K562 (cell line): Measurements from ENCODE around the gene CNKSR3. TPM values are rescaled to one million over a fixed set of nuclear protein-coding genes. Genes with fewer than 3 reads are reported as not detected.

Source experiments
- CREB3 ChIP-seq: fragments of 450-650 bp; conservative IDR thresholded peaks from 2 replicates; pipeline ENCODE4 v1.6.1; 2016; ENCODE audit warnings: missing genetic modification characterization, low read depth, mild to moderate bottlenecking, missing compliant biosample characterization, moderate library complexity
- HOMEZ ChIP-seq: fragments of 250-450 bp; sonication (Bioruptor Pico); IDR thresholded peaks from 2 replicates; pipeline ENCODE4 v1.4.0; 2020; ENCODE audit warnings: mild to moderate bottlenecking, moderate library complexity
- L3MBTL2 ChIP-seq: fragments of 450-650 bp; IDR thresholded peaks from 2 replicates; pipeline ENCODE4 v1.6.1; 2016; ENCODE audit warnings: mild to moderate bottlenecking, moderate library complexity
- XRCC5 ChIP-seq: fragments of 200-400 bp; formaldehyde crosslinking; IDR thresholded peaks from 2 replicates; pipeline ENCODE4 v1.6.1; 2017; ENCODE audit warnings: low read depth, mild to moderate bottlenecking, low read length
- YBX1 ChIP-seq: fragments of 450-650 bp; IDR thresholded peaks from 2 replicates; pipeline ENCODE4 v1.7.1; 2016; ENCODE audit warnings: mild to moderate bottlenecking
- ZNF780A ChIP-seq: fragments of 250-450 bp; sonication (Bioruptor Pico); IDR thresholded peaks from 2 replicates; pipeline ENCODE4 v1.5.0; 2021; ENCODE audit warnings: mild to moderate bottlenecking
- polyA plus RNA-seq, 8 experiments: library from polyadenylated mRNA; depleted of rRNA in 4 of 8; stranded (reverse) in 5 of 8; unstranded in 3 of 8; fragments of >200 nt; fragmentation: Nextera tagmentation in 2 of 8; fragmentation: Illumina TruSeq in 1 of 8; extraction: Ambion mirVana in 2 of 8; extraction: Trizol in 1 of 8; gene quantifications; 2 replicates each; pipeline versions ENCODE4 v1.2.1 to v1.2.3, GENCODE V29; 2011 to 2014; ENCODE audit warnings: inconsistent platforms in 1 of 8, missing spikeins in 1 of 8
- total RNA-seq, 7 experiments: library from RNA; depleted of rRNA in 6 of 7; stranded (reverse); fragments of >200 nt in 6 of 7; fragmentation: Illumina TruSeq in 2 of 7; extraction: Trizol in 2 of 7; gene quantifications; 2 replicates each; pipeline versions ENCODE4 v1.2.1 to v1.2.3, GENCODE V29; 2011 to 2021; ENCODE audit warnings: low replicate concordance in 1 of 7
- TF ChIP-seq, protein P1 (sequence below): fragments of 450-650 bp; formaldehyde crosslinking; IDR thresholded peaks from 2 replicates; pipeline ENCODE4 v1.4.0; 2020; ENCODE audit warnings: mild to moderate bottlenecking, moderate library complexity

CNKSR3 gene
- total and polyA plus RNA-seq, 9 of the 15 experiments (the other 6 are each of a cell fraction or from before 2014, with no cell fraction given), result 4.5 to 29.6 (median 9.5) TPM

- TF ChIP-seq HOMEZ (CRISPR knock-in tag) (no peak), L3MBTL2 (no peak), ZNF780A (no peak), YBX1 (no peak), XRCC5 (no peak), CREB3 (tag) (no peak)
- TF ChIP-seq, protein P1, sequence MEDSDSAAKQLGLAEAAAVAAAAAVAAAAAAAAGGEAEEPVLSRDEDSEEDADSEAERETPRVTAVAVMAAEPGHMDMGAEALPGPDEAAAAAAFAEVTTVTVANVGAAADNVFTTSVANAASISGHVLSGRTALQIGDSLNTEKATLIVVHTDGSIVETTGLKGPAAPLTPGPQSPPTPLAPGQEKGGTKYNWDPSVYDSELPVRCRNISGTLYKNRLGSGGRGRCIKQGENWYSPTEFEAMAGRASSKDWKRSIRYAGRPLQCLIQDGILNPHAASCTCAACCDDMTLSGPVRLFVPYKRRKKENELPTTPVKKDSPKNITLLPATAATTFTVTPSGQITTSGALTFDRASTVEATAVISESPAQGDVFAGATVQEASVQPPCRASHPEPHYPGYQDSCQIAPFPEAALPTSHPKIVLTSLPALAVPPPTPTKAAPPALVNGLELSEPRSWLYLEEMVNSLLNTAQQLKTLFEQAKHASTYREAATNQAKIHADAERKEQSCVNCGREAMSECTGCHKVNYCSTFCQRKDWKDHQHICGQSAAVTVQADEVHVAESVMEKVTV (CRISPR knock-in tag), result no peak
These were observed 34.0 kb downstream of the CNKSR3 start (continued) for GRCh38 chr6:154476494-154476893.
